Fibroblast of skin of right biceps (primary cell): ENCODE data around the gene MAGED1.

Source experiments
- DNase-seq: peaks from one replicate; pipeline ENCODE4 v3.0.0-alpha.2; 2013

The MAGED1 gene, protein sequence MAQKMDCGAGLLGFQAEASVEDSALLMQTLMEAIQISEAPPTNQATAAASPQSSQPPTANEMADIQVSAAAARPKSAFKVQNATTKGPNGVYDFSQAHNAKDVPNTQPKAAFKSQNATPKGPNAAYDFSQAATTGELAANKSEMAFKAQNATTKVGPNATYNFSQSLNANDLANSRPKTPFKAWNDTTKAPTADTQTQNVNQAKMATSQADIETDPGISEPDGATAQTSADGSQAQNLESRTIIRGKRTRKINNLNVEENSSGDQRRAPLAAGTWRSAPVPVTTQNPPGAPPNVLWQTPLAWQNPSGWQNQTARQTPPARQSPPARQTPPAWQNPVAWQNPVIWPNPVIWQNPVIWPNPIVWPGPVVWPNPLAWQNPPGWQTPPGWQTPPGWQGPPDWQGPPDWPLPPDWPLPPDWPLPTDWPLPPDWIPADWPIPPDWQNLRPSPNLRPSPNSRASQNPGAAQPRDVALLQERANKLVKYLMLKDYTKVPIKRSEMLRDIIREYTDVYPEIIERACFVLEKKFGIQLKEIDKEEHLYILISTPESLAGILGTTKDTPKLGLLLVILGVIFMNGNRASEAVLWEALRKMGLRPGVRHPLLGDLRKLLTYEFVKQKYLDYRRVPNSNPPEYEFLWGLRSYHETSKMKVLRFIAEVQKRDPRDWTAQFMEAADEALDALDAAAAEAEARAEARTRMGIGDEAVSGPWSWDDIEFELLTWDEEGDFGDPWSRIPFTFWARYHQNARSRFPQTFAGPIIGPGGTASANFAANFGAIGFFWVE

GRCh38 chrX:51892921-51893745, at the start of gene MAGED1:
Gene MAGED1 (plus strand): TSS chrX:51893623. CDS start chrX:51894305, 682 bp downstream.
- DNase-seq = peak; percentile 95

DNA sequence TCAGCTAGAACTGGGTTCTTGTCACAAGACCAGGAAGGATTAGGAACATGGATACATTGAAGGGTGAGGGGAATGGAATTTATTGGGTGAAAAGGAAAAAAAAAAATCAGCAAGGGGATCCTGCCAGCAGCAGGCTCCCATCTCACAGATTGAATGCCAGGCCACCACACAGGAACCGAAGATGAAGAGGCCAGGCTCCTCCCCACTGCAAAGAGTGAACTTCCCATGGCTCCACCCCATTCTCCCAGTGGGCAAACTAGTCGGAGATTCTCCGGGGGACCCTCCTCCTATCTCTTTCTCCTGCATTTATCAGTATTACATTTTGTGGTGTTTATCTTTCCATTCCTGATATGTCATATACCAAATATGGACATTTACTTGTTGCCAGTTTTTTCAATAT, 46.0 kb upstream of the MAGED1 start:
- no peak for DNase-seq

GRCh38 chrX:51851507-51852085, 41.8 kb upstream of the MAGED1 start:
- no peak for DNase-seq

DNA sequence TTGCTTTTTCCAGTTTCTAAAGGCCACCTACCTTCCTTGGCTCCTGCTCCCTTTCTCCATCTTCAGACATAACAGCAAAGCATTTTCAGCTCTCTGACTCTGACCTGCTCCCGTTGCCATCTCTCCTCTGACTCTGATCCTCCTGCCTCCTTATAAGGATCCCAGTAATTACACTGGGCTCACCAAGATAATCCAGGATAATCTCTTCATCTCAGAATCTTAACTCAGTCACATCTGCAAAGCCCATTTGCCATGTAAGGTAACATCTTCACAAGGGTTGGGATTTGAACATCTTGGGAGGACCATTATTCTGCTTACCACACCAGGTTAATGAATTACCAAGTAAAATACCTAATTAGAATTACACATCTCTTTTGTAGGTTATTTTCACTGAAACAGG, 41.3 kb upstream of the MAGED1 start:
- DNase-seq = no peak

DNA sequence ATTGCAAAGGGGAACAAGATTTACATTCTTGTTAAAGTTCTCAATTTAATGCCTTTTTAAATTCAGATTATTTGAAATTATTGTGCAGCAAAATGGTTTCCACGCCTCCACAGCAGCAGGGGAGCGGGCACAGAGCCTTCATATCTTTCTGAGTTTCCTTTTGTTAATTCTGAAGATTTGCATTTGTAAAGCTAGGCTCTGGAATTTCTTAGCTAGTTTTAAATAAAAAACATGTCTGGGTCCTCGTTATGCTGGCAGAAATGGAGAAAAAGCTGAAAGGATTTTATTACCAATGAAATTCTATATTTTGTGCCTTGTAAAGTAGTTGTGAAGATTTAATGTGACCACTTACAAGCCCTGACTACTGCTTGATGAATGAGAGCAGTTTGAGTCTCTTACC, 40.8 kb upstream of the MAGED1 start:
- no peak for DNase-seq

GRCh38 chrX:51853251-51853650, 40.2 kb upstream of the MAGED1 start:
- no peak for DNase-seq

DNA sequence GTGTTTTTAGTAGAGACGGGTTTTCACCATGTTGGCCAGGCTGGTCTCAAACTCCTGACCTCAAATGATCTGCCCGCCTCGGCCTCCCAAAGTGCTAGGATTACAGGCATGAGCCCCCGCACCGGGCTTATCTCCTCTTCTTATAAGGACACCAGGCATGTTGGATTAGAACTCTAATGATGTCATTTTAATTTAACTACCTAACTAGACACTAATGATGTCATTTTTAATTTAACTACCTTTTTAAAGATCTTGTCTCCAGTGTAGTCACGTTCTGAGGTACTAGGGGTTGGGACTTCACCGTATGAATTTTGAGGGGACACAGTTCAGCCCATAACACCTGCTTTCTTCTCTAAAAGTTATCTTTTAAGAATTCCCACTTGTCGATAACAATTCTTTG, 37.7 kb upstream of the MAGED1 start:
- DNase-seq = no peak

DNA sequence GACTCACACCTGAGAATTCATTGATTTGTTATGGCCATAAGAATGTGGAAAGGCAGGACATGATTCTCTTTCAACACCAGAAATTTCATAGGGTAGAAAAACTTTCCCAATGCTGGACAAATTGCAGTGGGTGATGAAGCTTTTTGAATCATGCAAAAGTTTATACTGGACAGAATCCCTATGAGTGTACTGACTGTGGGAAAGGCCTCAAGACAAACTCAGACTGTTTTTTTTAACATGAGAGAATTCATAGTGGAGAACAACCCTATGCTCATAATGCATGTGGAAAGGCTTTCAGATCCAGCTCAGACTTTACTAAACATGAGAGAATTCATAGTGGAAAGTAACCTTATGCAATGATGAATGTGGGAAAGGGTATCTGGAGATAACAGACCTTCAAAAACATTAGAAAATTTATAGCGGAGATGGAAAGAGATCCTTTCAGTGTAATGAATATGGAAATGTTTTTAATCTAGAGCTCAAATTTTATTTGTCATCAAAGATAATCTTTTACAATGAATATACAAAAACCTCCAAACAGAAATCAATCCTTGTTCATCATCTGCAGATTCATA, 36.2 kb upstream of the MAGED1 start:
- DNase-seq = no peak

GRCh38 chrX:51860679-51861078, 32.7 kb upstream of the MAGED1 start:
- DNase-seq = peak; percentile 25

DNA sequence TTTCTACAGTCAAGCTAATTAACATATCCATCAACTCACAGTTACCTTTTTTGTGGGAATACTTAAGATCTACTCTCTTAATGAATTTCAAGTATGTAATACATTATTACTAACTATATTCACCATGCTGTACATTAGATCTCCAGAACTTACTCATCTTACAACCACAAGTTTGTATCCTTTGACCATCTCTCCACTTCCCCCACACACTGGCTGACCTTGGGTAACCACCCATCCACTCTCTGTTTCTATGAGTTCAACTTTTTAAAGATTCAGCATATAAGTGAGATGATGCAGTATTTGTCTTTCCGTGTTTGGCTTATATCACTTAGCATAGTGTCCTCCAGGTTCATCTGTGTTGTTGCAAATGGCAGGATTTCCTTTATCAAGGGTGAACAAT, 30.5 kb upstream of the MAGED1 start:
- no peak for DNase-seq

DNA sequence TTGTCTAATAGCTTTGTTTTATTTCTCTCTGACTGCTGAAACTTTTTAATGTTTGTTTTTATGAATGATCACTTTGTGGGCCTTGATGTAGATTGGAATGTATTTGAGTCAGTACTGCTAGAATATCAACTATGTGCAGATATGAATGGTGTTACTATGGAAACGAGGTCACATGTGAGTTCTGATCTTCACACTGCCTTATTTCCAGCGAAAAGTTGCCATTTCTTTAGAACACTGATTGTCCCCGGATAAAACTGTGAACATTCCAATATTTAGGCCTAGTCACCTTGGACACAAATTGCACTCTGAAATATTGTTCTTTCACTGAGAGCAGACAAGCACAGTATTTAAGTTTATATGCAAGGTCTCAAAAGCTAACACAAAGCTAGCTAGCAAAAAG, 27.2 kb upstream of the MAGED1 start:
- DNase-seq = peak; percentile 23

DNA sequence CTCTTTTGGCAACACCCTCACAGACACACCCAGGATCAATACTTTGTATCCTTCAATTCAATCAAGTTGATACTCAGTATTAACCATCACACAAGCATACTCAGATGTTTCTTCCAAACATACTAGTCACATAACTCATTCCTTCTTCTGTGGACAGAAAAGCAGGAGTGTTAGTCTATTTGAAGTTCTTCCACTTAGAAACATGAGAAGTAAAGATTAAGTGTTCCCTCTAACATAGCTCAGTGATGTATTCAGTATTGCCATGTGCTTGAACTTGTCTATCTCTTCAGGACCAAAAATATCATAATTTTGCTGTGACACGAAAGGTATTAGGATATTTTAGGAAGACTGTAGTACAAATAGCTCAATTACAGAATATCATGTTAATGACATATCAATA, 25.8 kb upstream of the MAGED1 start:
- no peak for DNase-seq

GRCh38 chrX:51870354-51870753, 23.1 kb upstream of the MAGED1 start:
- no peak for DNase-seq

GRCh38 chrX:51874123-51874522, 19.3 kb upstream of the MAGED1 start:
- DNase-seq = no peak

- DNase-seq = peak; percentile 70
Observed at GRCh38 chrX:51876441-51876840, 17.0 kb upstream of the MAGED1 start.

- no peak for DNase-seq
Observed at GRCh38 chrX:51878056-51878455, 15.4 kb upstream of the MAGED1 start.

- no peak for DNase-seq
Observed at GRCh38 chrX:51889851-51890250, 3.6 kb upstream of the MAGED1 start.

- DNase-seq = no peak
Observed at GRCh38 chrX:51891245-51891644, 2.2 kb upstream of the MAGED1 start.

- DNase-seq = peak; percentile 92
Observed at GRCh38 chrX:51891821-51892551, 1.4 kb upstream of the MAGED1 start.

- DNase-seq = peak; percentile 64
Observed at GRCh38 chrX:51893931-51894696, 691 bp downstream of the MAGED1 start.
